ENCODE results near the gene CEP112. TPM values are rescaled to one million over a fixed set of nuclear protein-coding genes. Genes with fewer than 3 reads are reported as not detected.

Gene CEP112
- 11.1 and 12.6 TPM in 2 replicates for total RNA-seq

GRCh38 chr17:66191593-66192377 is at the start of gene CEP112:
Gene CEP112 (minus strand): TSS chr17:66192133.

GRCh38 chr17:66228887-66229782 is 37.2 kb upstream of the CEP112 start, which contains the start of gene APOH:
Gene APOH (minus strand): TSS chr17:66229415. CDS start chr17:66229379, 36 bp downstream.

Other genes with a start within 250 kb of the CEP112 start
- gene APOH, start 37.3 kb upstream of the CEP112 start, total RNA-seq, result not detected in 2 replicates
- 6.4 and 7.0 TPM in 2 replicates for gene PRKCA, start 110.5 kb upstream of the CEP112 start, total RNA-seq